Measurements from ENCODE around the gene CDH3.

- TF ChIP-seq EP300 (IDR thresholded peaks at IDR 0.05) (no peak), POLR2AphosphoS5 (IDR thresholded peaks at IDR 0.05) (no peak), POLR2A (IDR thresholded peaks at IDR 0.05) (no peak)
Observed at GRCh38 chr16:68645494-68646388, 631 bp downstream of the CDH3 start.

Measured in stomach (tissue), 4 donors.